ENCODE results near the gene DNAJC10. TPM values are rescaled to one million over a fixed set of nuclear protein-coding genes. Genes with fewer than 3 reads are reported as not detected.

DNAJC10 gene
- total RNA-seq, 1 donor from 2014 or later = 174 TPM

- Histone ChIP-seq H4K20me1 (ENCODE audit: low read depth) (no peaks in the 10 kb centered on the region), H3K36me3 (peaks cover 49% of the 10 kb centered on the region), H3K4me2 (no peak overlapping the region), H2AFZ (replicated peaks) (no peak overlapping the region), H3K4me1 (no peaks in the 10 kb centered on the region), H3F3A (ENCODE audit: low read depth) (no peaks in the 10 kb centered on the region), H3K4me3 (no peak overlapping the region), H3K27me3 (no peaks in the 10 kb centered on the region), H3K9ac (no peak overlapping the region), H3K27ac (no peak overlapping the region), H3K9me3 (ENCODE audit: low read depth) (no peaks in the 10 kb centered on the region), H3K79me2 (ENCODE audit: low read depth) (no peaks in the 10 kb centered on the region)
- Mint-ChIP-seq H3K4me3 (no peak overlapping the region), H3K27me3 (ENCODE audit: insufficient read depth, low read depth) (no peaks in the 10 kb centered on the region), H3K9me3 (no peaks in the 10 kb centered on the region), H3K4me1 (no peaks in the 10 kb centered on the region), H3K27ac (no peak overlapping the region), H3K36me3 (peaks cover 27% of the 10 kb centered on the region)
- no peak for DNase-seq (ENCODE audit: low spot score)
- no peak for TF ChIP-seq CTCF (IDR thresholded peaks at IDR 0.05)
- TF ChIP-seq EZH2 (IDR thresholded peaks at IDR 0.05) = no peak
- TF ChIP-seq EZH2phosphoT487 (IDR thresholded peaks at IDR 0.05) = no peak
Measured at GRCh38 chr2:182754231-182754630, 38.2 kb downstream of the DNAJC10 start.

DNA sequence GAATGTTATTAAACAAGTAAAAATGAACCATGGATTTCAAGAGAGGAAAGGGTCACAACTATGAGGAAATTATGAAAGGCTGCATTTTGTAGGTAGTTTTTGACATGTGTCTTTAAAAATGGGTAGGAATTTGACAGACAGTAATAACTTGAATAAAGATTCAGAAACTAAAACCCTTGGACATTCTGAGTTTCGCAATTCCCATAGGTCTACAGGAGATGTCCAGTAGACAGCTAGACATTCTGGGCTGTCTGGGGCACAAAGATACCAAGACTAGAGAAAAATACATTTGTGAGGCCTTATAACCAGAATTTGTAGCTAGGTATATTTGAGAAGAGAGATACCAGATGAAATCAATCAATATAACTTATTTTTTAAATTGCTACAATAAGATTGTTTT, 42.3 kb downstream of the DNAJC10 start:
- Histone ChIP-seq H3F3A (ENCODE audit: low read depth) (peaks cover 15% of the 10 kb centered on the region), H3K4me3 (no peak overlapping the region), H3K79me2 (ENCODE audit: low read depth) (no peaks in the 10 kb centered on the region), H3K36me3 (peaks cover 49% of the 10 kb centered on the region), H3K9ac (no peak overlapping the region), H3K9me3 (ENCODE audit: low read depth) (no peaks in the 10 kb centered on the region), H2AFZ (replicated peaks) (no peak overlapping the region), H3K4me1 (no peaks in the 10 kb centered on the region), H3K4me2 (no peak overlapping the region), H3K27ac (no peak overlapping the region), H3K27me3 (no peaks in the 10 kb centered on the region), H4K20me1 (ENCODE audit: low read depth) (no peaks in the 10 kb centered on the region)
- DNase-seq (ENCODE audit: low spot score) = no peak
- Mint-ChIP-seq H3K27ac (no peak overlapping the region), H3K36me3 (peaks cover 13% of the 10 kb centered on the region), H3K4me3 (no peak overlapping the region), H3K9me3 (no peaks in the 10 kb centered on the region), H3K4me1 (no peaks in the 10 kb centered on the region), H3K27me3 (ENCODE audit: insufficient read depth, low read depth) (no peaks in the 10 kb centered on the region)
- no peak for TF ChIP-seq EZH2 (IDR thresholded peaks at IDR 0.05)

DNA sequence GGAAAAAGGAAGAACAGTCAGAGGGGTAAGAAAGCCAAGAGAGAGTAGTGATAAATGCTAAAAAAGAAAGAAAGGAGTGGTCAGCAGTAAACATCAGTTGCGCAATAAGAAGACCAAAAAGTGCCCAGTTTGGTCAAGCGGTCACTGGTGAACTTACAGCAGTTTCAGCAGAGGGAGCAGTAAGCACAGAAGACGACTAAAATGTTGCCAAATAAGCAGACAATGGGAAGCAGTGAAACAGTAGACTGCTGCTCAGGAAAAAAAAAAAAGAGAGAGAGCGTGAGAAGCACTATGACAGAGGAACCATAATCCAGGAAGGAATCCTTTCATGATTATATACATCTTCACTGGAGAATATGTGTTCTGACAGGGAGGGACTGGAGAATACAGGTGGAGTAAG, 45.8 kb downstream of the DNAJC10 start:
- Histone ChIP-seq H3K4me3 (no peak overlapping the region), H3K4me2 (no peak overlapping the region), H4K20me1 (ENCODE audit: low read depth) (no peaks in the 10 kb centered on the region), H3K36me3 (peaks cover 23% of the 10 kb centered on the region), H3K79me2 (ENCODE audit: low read depth) (no peaks in the 10 kb centered on the region), H2AFZ (replicated peaks) (no peak overlapping the region), H3K9ac (no peak overlapping the region), H3K27me3 (no peaks in the 10 kb centered on the region), H3K27ac (no peak overlapping the region), H3K9me3 (ENCODE audit: low read depth) (no peaks in the 10 kb centered on the region), H3F3A (ENCODE audit: low read depth) (peaks cover 15% of the 10 kb centered on the region), H3K4me1 (peaks cover 9% of the 10 kb centered on the region)
- H3K9me3 Mint-ChIP-seq = no peaks in the 10 kb centered on the region
- peaks cover 17% of the 10 kb centered on the region for H3K36me3 Mint-ChIP-seq
- TF ChIP-seq EZH2phosphoT487 (IDR thresholded peaks at IDR 0.05) = no peak
- no peak for TF ChIP-seq EZH2 (IDR thresholded peaks at IDR 0.05)
- peak; percentile 26 for TF ChIP-seq CTCF (IDR thresholded peaks at IDR 0.05)
- H3K4me1 Mint-ChIP-seq = no peaks in the 10 kb centered on the region
- H3K27me3 Mint-ChIP-seq (ENCODE audit: insufficient read depth, low read depth) = no peaks in the 10 kb centered on the region
- H3K4me3 Mint-ChIP-seq = no peak overlapping the region
- DNase-seq (ENCODE audit: low spot score) = peak; percentile 42
- no peak overlapping the region for H3K27ac Mint-ChIP-seq

GRCh38 chr2:182763311-182763912, 47.4 kb downstream of the DNAJC10 start:
- H3K27ac ChIP-seq = no peak overlapping the region
- Mint-ChIP-seq H3K9me3 (peaks cover 2% of the 10 kb centered on the region), H3K27me3 (ENCODE audit: insufficient read depth, low read depth) (no peaks in the 10 kb centered on the region), H3K36me3 (peaks cover 24% of the 10 kb centered on the region), H3K4me1 (no peaks in the 10 kb centered on the region), H3K27ac (no peak overlapping the region), H3K4me3 (no peak overlapping the region)
- DNase-seq (ENCODE audit: low spot score) = peak; percentile 74
- H3K9ac ChIP-seq = no peak overlapping the region
- no peaks in the 10 kb centered on the region for H4K20me1 ChIP-seq (ENCODE audit: low read depth)
- TF ChIP-seq CTCF (IDR thresholded peaks at IDR 0.05) (peak; percentile 71), EZH2phosphoT487 (IDR thresholded peaks at IDR 0.05) (no peak), EZH2 (IDR thresholded peaks at IDR 0.05) (no peak)
- no peaks in the 10 kb centered on the region for H3K27me3 ChIP-seq
- no peaks in the 10 kb centered on the region for H3K9me3 ChIP-seq (ENCODE audit: low read depth)
- no peak overlapping the region for H3K4me2 ChIP-seq
- H3K79me2 ChIP-seq (ENCODE audit: low read depth) = peaks cover 2% of the 10 kb centered on the region
- H3K4me3 ChIP-seq = no peak overlapping the region
- H2AFZ ChIP-seq (replicated peaks) = no peak overlapping the region
- peaks cover 10% of the 10 kb centered on the region for H3K4me1 ChIP-seq
- peaks cover 15% of the 10 kb centered on the region for H3F3A ChIP-seq (ENCODE audit: low read depth)
- H3K36me3 ChIP-seq = peaks cover 12% of the 10 kb centered on the region

Measured in neural progenitor cell (in vitro differentiated cells).